A673 (cell line): ENCODE measurements around the gene TCP11L2. TPM values are rescaled to one million over a fixed set of nuclear protein-coding genes. Genes with fewer than 3 reads are reported as not detected.

Source experiments
- BruUV-seq: library from RNA; stranded (reverse); fragments of 400-500 nt; replicated peaks from 2 replicates; lab custom pipeline; 2021; lab: Mats Ljungman, UMichigan
- CTCF ChIA-PET: fragments of 300-600 bp; sonication (Branson Sonifier 250); formaldehyde crosslinking; loops from one replicate; lab custom pipeline; 2022; ENCODE audit warnings: antibody characterized with exemption; lab: Charles Lee
- POLR2A ChIA-PET: fragments of 300-600 bp; sonication (Branson Sonifier 250); formaldehyde crosslinking; loops from one replicate; lab custom pipeline; 2022; ENCODE audit warnings: antibody characterized with exemption; ENCODE audit not compliant: low non-redundant PET; lab: Charles Lee
- DNase-seq: peaks from one replicate; pipeline ENCODE4 v3.0.0-alpha.2; 2015; ENCODE audit warnings: low spot score
- H3K27ac ChIP-seq: fragments of 200-600 bp; sonication (generic); 2 replicates; pipeline ENCODE4 v1.5.1; 2016; ENCODE audit warnings: mixed run types, low read depth, mild to moderate bottlenecking, mixed read lengths, antibody characterized with exemption, low read length; ENCODE audit not compliant: poor library complexity, severe bottlenecking
- H3K27me3 ChIP-seq: fragments of 200-600 bp; sonication (generic); replicated peaks from 2 replicates; pipeline ENCODE4 v1.6.1; 2017; ENCODE audit warnings: mixed run types, low read depth, mild to moderate bottlenecking, mixed read lengths, antibody characterized with exemption, low read length; ENCODE audit not compliant: insufficient read depth, poor library complexity
- H3K36me3 ChIP-seq: fragments of 200-600 bp; sonication (generic); 2 replicates; pipeline ENCODE4 v1.6.1; 2016; ENCODE audit warnings: mixed run types, mild to moderate bottlenecking, mixed read lengths, antibody characterized with exemption, low read length; ENCODE audit not compliant: insufficient read depth, poor library complexity, severe bottlenecking
- H3K4me1 ChIP-seq: fragments of 200-600 bp; sonication (generic); 2 replicates; pipeline ENCODE4 v1.6.1; 2017; ENCODE audit warnings: mixed run types, mild to moderate bottlenecking, mixed read lengths, antibody characterized with exemption, low read length; ENCODE audit not compliant: insufficient read depth, poor library complexity, severe bottlenecking
- H3K4me3 ChIP-seq: fragments of 200-600 bp; sonication (generic); 2 replicates; pipeline ENCODE4 v1.5.1; 2016; ENCODE audit warnings: low read depth, mixed run types, mild to moderate bottlenecking, mixed read lengths, low read length; ENCODE audit not compliant: poor library complexity, severe bottlenecking
- H3K9me3 ChIP-seq: fragments of 200-600 bp; sonication (generic); 2 replicates; pipeline ENCODE4 v1.6.1; 2016; ENCODE audit warnings: mixed run types, low read depth, mild to moderate bottlenecking, mixed read lengths, antibody characterized with exemption, low read length; ENCODE audit not compliant: poor library complexity, severe bottlenecking
- EZH2 ChIP-seq: fragments of 200-600 bp; sonication (generic); IDR thresholded peaks from 2 replicates; pipeline ENCODE4 v1.6.1; 2017; ENCODE audit warnings: borderline replicate concordance, low read depth, mild to moderate bottlenecking, mixed read lengths, antibody characterized with exemption, low read length; ENCODE audit not compliant: poor library complexity, severe bottlenecking
- intact Hi-C: fragments of 100-400 bp; cut with micrococcal nuclease; formaldehyde crosslinking; loops from one replicate; pipeline ENCODE4 v1.10.0; 2022; ENCODE audit not compliant: unreplicated experiment
- total RNA-seq: library from RNA; stranded (reverse); gene quantifications from 2 replicates; pipeline ENCODE4 v1.2.3, GENCODE V29; 2021
- TF ChIP-seq, protein P1 (sequence below): fragments of 300-800, 200-600 bp; sonication (generic); conservative IDR thresholded peaks from 2 replicates; pipeline ENCODE4 v1.5.1; 2017; ENCODE audit warnings: low read depth, mild to moderate bottlenecking, antibody characterized with exemption, low read length, moderate library complexity, mixed read lengths

The TCP11L2 gene
- total RNA-seq, 1 experiment from 2014 or later: 0.39 TPM

DNA sequence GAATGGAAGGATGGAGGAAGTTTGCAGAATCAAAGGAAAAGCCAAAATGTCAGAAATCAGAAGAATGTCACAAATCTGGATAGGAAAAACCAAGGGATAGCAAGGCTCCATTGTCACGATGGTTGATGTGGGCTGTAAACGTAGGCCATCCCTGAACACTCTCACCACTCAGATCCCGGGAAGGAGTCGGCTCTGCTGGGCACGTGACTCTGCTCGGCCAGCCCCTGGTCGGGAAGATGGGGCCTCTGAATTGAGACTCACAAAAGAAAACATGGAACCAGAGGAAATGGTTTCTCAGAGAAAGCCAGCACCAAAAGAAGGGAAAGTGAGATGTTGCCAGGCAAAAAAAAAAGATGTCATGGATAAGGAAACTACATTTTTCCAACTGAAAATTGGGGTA, 26.2 kb downstream of the TCP11L2 start:
- no peak overlapping the region for H3K4me3 ChIP-seq
- ChIA-PET CTCF (no interaction called here), POLR2A (no interaction called here)

DNA sequence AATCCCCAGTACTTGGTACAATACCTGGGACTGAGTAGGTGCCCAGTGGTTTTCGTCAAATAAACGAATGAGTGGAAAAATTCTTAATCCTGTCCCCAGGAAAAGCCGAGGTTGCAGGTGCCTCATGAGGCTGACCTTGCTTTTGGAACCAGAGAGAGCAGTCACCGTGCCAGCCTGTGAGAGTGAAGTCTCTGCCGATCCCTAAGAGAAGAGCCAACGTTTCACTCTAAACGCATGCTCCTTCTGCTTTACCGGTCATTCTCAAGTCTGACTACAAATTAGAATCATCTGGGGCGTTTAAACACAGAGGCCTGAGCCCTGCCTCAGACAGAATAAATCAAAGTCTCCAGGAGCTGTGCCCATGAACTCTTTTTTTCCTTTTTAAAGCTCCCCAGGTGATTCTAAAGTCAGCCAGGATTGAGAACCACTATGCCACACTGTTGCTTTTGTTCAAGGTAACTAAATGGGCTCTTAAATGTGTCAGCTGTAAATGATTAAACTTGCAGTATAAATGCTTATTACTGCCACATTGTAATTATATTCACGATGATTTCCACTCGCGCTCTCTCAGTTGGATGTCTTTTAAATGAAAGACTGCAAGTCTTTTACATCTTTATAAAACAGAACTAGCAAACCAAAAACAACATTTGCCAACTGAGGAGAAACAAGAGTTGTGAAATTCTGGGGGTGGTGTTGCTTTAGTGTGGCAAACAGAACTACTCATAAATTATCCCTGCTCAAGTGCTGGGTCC, 26.9 kb downstream of the TCP11L2 start:
- H3K27ac ChIP-seq: no peak overlapping the region
- H3K4me1 ChIP-seq: no peaks in the 10 kb centered on the region
- no peak overlapping the region for H3K4me3 ChIP-seq
- no peaks in the 10 kb centered on the region for H3K36me3 ChIP-seq
- no peaks in the 10 kb centered on the region for H3K27me3 ChIP-seq
- POLR2A ChIA-PET: no interaction called here
- no peak for DNase-seq
- H3K9me3 ChIP-seq: no peaks in the 10 kb centered on the region
- CTCF ChIA-PET: no interaction called here
- TF ChIP-seq EZH2: no peak
- TF ChIP-seq, protein P1, sequence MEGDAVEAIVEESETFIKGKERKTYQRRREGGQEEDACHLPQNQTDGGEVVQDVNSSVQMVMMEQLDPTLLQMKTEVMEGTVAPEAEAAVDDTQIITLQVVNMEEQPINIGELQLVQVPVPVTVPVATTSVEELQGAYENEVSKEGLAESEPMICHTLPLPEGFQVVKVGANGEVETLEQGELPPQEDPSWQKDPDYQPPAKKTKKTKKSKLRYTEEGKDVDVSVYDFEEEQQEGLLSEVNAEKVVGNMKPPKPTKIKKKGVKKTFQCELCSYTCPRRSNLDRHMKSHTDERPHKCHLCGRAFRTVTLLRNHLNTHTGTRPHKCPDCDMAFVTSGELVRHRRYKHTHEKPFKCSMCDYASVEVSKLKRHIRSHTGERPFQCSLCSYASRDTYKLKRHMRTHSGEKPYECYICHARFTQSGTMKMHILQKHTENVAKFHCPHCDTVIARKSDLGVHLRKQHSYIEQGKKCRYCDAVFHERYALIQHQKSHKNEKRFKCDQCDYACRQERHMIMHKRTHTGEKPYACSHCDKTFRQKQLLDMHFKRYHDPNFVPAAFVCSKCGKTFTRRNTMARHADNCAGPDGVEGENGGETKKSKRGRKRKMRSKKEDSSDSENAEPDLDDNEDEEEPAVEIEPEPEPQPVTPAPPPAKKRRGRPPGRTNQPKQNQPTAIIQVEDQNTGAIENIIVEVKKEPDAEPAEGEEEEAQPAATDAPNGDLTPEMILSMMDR: no peak
- BruUV-seq: no TSS peak
- intact Hi-C loops: no loop called here

More for the DNA sequence above, 26.2 kb downstream of the TCP11L2 start:
- Histone ChIP-seq H3K27me3 (no peaks in the 10 kb centered on the region), H3K27ac (no peak overlapping the region), H3K4me1 (no peaks in the 10 kb centered on the region), H3K36me3 (no peaks in the 10 kb centered on the region), H3K9me3 (no peaks in the 10 kb centered on the region)
- no peak for DNase-seq
- no peak for TF ChIP-seq EZH2
- TF ChIP-seq, protein P1: no peak
- intact Hi-C loops: no loop called here
- no TSS peak for BruUV-seq

DNA sequence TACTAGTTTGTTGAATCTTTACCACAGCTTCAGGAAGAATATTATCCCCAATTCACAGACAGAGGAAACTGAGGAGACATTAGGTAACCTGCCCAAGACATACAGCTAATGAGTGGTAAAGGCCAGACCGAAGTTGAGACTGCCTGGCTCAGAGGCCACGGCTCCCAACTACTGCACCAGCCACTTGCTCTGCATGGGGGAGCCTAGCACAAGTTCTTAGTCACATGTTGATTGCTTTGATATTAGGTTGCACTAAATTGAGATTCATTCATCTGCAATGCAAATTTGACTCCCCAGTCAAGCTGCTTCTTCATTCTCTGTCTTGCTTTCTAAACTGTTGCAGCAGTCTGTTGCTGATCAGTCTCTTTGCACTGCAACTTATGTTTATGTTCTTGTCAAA, 29.1 kb downstream of the TCP11L2 start:
- POLR2A ChIA-PET: no interaction called here
- no peaks in the 10 kb centered on the region for H3K36me3 ChIP-seq
- BruUV-seq: no TSS peak
- intact Hi-C loops: no loop called here
- H3K27ac ChIP-seq: no peak overlapping the region
- no peaks in the 10 kb centered on the region for H3K9me3 ChIP-seq
- CTCF ChIA-PET: no interaction called here
- DNase-seq: no peak
- no peaks in the 10 kb centered on the region for H3K4me1 ChIP-seq
- H3K4me3 ChIP-seq: no peak overlapping the region
- no peaks in the 10 kb centered on the region for H3K27me3 ChIP-seq
- TF ChIP-seq EZH2: no peak
- TF ChIP-seq, protein P1: no peak
